ENCODE results near the gene ATG5.

GRCh38 chr6:106279179-106279578, 46.4 kb downstream of the ATG5 start:
- TF ChIP-seq TRIM28 (IDR thresholded peaks at IDR 0.05; ENCODE audit: borderline replicate concordance, low read length) (no peak), ZNF311 (tag by site-specific recombination; IDR thresholded peaks at IDR 0.05; ENCODE audit: borderline replicate concordance) (no peak), BCL11A (tag by site-specific recombination; IDR thresholded peaks at IDR 0.05; ENCODE audit: low read depth) (no peak), ZNF629 (tag by site-specific recombination; IDR thresholded peaks at IDR 0.05) (no peak), ZNF37A (tag by site-specific recombination; IDR thresholded peaks at IDR 0.05) (no peak)
- TF ChIP-seq, protein P1, sequence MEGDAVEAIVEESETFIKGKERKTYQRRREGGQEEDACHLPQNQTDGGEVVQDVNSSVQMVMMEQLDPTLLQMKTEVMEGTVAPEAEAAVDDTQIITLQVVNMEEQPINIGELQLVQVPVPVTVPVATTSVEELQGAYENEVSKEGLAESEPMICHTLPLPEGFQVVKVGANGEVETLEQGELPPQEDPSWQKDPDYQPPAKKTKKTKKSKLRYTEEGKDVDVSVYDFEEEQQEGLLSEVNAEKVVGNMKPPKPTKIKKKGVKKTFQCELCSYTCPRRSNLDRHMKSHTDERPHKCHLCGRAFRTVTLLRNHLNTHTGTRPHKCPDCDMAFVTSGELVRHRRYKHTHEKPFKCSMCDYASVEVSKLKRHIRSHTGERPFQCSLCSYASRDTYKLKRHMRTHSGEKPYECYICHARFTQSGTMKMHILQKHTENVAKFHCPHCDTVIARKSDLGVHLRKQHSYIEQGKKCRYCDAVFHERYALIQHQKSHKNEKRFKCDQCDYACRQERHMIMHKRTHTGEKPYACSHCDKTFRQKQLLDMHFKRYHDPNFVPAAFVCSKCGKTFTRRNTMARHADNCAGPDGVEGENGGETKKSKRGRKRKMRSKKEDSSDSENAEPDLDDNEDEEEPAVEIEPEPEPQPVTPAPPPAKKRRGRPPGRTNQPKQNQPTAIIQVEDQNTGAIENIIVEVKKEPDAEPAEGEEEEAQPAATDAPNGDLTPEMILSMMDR (tag by site-specific recombination; IDR thresholded peaks at IDR 0.05): no peak

Measured in HEK293 (cell line).